ENCODE data around the gene RUFY1.
"Not testable (repeated sequence)": the region's sequence is repeated elsewhere in the genome, so short reads cannot be mapped to it uniquely, and the experiment has no call there.

The RUFY1 gene

GRCh38 chr5:179550511-179551342 lies at the start of gene RUFY1:
Gene RUFY1 (plus strand): TSS chr5:179550554. CDS start chr5:179550570, 16 bp downstream.
- DNase-seq (ENCODE audit: low spot score): peak; percentile 94

GRCh38 chr5:179501997-179502396 lies 48.4 kb upstream of the RUFY1 start:
- not testable (repeated sequence) for DNase-seq (ENCODE audit: low spot score)

GRCh38 chr5:179502420-179502819 lies 47.9 kb upstream of the RUFY1 start:
- not testable (repeated sequence) for DNase-seq (ENCODE audit: low spot score)

- no peak for DNase-seq (ENCODE audit: low spot score)
Measured at GRCh38 chr5:179504191-179504590, 46.2 kb upstream of the RUFY1 start.

- no peak for DNase-seq (ENCODE audit: low spot score)
Measured at GRCh38 chr5:179504600-179505396, 45.6 kb upstream of the RUFY1 start.

- no peak for DNase-seq (ENCODE audit: low spot score)
Measured at GRCh38 chr5:179505636-179506261, 44.6 kb upstream of the RUFY1 start.

- DNase-seq (ENCODE audit: low spot score): no peak
Measured at GRCh38 chr5:179509239-179509638, 41.1 kb upstream of the RUFY1 start.

- no peak for DNase-seq (ENCODE audit: low spot score)
Measured at GRCh38 chr5:179509845-179510244, 40.5 kb upstream of the RUFY1 start.

- DNase-seq (ENCODE audit: low spot score): no peak
Measured at GRCh38 chr5:179512452-179513000, 37.8 kb upstream of the RUFY1 start.

- not testable (repeated sequence) for DNase-seq (ENCODE audit: low spot score)
Measured at GRCh38 chr5:179515501-179515900, 34.9 kb upstream of the RUFY1 start.

- no peak for DNase-seq (ENCODE audit: low spot score)
Measured at GRCh38 chr5:179516221-179516620, 34.1 kb upstream of the RUFY1 start.

GRCh38 chr5:179517746-179518145 lies 32.6 kb upstream of the RUFY1 start:
- DNase-seq (ENCODE audit: low spot score): not testable (repeated sequence)

GRCh38 chr5:179518369-179518768 lies 32.0 kb upstream of the RUFY1 start:
- not testable (repeated sequence) for DNase-seq (ENCODE audit: low spot score)

GRCh38 chr5:179519416-179520070 lies 30.8 kb upstream of the RUFY1 start:
- DNase-seq (ENCODE audit: low spot score): not testable (repeated sequence)

GRCh38 chr5:179522107-179522506 lies 28.2 kb upstream of the RUFY1 start:
- DNase-seq (ENCODE audit: low spot score): not testable (repeated sequence)

- no peak for DNase-seq (ENCODE audit: low spot score)
Measured at GRCh38 chr5:179526978-179527377, 23.4 kb upstream of the RUFY1 start.

- DNase-seq (ENCODE audit: low spot score): peak; percentile 81
Measured at GRCh38 chr5:179530069-179530998, 20.0 kb upstream of the RUFY1 start.

- DNase-seq (ENCODE audit: low spot score): no peak
Measured at GRCh38 chr5:179533024-179533423, 17.3 kb upstream of the RUFY1 start.

GRCh38 chr5:179533907-179534306 lies 16.4 kb upstream of the RUFY1 start:
- no peak for DNase-seq (ENCODE audit: low spot score)

GRCh38 chr5:179534431-179534830 lies 15.9 kb upstream of the RUFY1 start:
- no peak for DNase-seq (ENCODE audit: low spot score)

- DNase-seq (ENCODE audit: low spot score): no peak
Measured at GRCh38 chr5:179536676-179537075, 13.7 kb upstream of the RUFY1 start.

All from GM03348 (cell line).